HG02973 (cell line): Measurements from ENCODE around the gene PFDN4.

ENCODE experiments used
- ATAC-seq: cut with Tn5 transposase; IDR thresholded peaks from one replicate; pipeline ENCODE4 v1.9.1; 2021; ENCODE audit warnings: moderate library complexity; ENCODE audit not compliant: unreplicated experiment

The PFDN4 gene

DNA sequence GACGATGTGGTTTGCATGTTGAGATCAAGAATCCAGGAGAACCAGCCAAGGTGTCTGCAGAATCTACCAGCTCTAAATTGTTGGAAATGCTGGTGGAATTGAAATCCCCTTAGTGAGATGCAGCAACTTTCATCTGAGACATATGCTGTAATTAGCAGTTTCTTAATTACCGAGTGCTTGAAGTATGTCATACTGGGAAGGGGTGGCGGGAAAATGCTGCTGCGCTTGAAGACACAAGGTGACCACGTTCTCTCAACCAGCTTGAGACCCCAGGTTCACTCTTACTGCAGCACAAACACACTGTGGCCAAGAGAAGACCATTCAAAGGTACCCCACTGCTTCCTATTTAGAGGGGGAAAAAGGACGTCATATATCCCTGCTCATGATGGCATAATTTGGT, 59.0 kb downstream of the PFDN4 start:
- ATAC-seq, result no peak

DNA sequence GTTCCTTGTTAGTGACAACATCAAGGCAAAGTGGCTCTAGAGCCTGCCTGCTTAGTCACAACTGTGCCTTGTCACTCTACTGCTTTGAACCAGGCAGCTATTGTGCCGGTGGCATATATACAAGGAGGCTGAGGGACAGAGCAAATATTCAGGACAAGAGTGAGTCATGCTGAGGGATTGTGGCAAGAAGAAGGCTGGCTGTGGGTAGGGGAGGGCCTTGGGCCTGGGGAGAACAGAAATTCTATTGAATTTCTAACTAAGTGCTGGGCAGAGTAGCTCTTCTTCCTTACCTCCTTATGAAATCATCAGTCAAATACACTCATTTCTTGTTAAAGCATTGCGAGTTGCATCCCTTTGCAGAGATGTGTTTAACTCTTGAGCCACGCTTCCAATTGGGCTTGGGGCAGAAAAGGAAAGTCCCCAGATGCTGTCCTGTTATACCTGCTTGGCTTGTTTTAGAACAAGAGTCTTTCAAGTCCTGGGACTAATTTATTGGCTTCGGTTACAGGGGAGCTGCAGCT, 59.7 kb downstream of the PFDN4 start:
- ATAC-seq, result no peak

DNA sequence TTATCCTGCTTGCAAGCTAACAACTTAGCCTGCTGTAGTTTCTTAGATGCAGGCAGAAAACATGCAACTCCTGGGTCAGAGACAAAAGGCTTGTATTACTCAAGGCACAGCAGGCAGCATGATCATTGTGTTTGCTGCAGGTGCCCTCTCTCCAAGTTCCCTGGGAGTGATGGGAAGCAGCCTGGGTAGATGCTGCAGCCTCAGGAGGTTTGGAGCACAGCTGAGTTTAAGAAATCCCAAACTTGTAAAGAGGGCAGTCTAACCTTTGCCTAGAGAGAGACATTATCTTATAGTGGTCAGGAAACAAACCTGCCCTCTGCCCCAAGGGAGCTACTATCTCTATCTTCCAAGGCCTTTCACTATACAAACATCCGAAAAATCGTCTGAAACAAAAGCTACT, 61.1 kb downstream of the PFDN4 start:
- no peak for ATAC-seq
